Coronary artery (tissue), 2 donors: ENCODE data around the gene SPATS2.
A peak's percentile ranks its signal among the peaks of the same experiment; 100 is the strongest.

Experiments
- DNase-seq: peaks from one replicate; pipeline ENCODE4 v3.0.0-alpha.2; 2017; ENCODE audit warnings: low spot score
- H3K27ac ChIP-seq, 2 donors: fragments of 200-600 bp; sonication (generic); one replicate each; pipeline ENCODE4 v1.5.1; 2016 to 2019
- H3K4me3 ChIP-seq: fragments of 200-600 bp; sonication (generic); 2 replicates; pipeline ENCODE4 v1.5.1; 2016; ENCODE audit warnings: mild to moderate bottlenecking, moderate library complexity
- CTCF ChIP-seq: fragments of 200-600 bp; sonication (generic); IDR thresholded peaks from one replicate; pipeline ENCODE4 v1.5.1; 2019; ENCODE audit warnings: antibody characterized with exemption

The SPATS2 gene

GRCh38 chr12:49543914-49544815 lies 176.9 kb downstream of the SPATS2 start:
- TF ChIP-seq CTCF, result no peak
- H3K4me3 ChIP-seq, result no peak overlapping the region
- no peak for DNase-seq

GRCh38 chr12:49545815-49546214 lies 178.6 kb downstream of the SPATS2 start:
- DNase-seq, result no peak
- Histone ChIP-seq H3K4me3 (no peak overlapping the region), H3K27ac (no peak overlapping the region)
- TF ChIP-seq CTCF, result no peak

More at GRCh38 chr12:49543914-49544815, 176.9 kb downstream of the SPATS2 start:
- H3K27ac ChIP-seq, result no peak overlapping the region

- Histone ChIP-seq H3K27ac (no peak overlapping the region), H3K4me3 (no peak overlapping the region)
- TF ChIP-seq CTCF, result no peak
- DNase-seq, result no peak
Measured at GRCh38 chr12:49546481-49546880, 179.2 kb downstream of the SPATS2 start.

- DNase-seq, result no peak
- Histone ChIP-seq H3K27ac (no peak overlapping the region), H3K4me3 (no peak overlapping the region)
- TF ChIP-seq CTCF, result no peak
Measured at GRCh38 chr12:49547090-49547690, 179.9 kb downstream of the SPATS2 start.

- Histone ChIP-seq H3K4me3 (peak overlapping the region; percentile 68), H3K27ac (no peak overlapping the region)
- DNase-seq, result no peak
- TF ChIP-seq CTCF, result no peak
Measured at GRCh38 chr12:49548481-49548821, 181.2 kb downstream of the SPATS2 start.

- peak; percentile 45 for TF ChIP-seq CTCF
- DNase-seq, result no peak
- Histone ChIP-seq H3K27ac (no peak overlapping the region), H3K4me3 (peak overlapping the region; percentile 68)
Measured at GRCh38 chr12:49548822-49549648, 181.8 kb downstream of the SPATS2 start.
